HG03521 (cell line): ENCODE measurements around the gene TAS1R1.
"Not testable (repeated sequence)": the region's sequence is repeated elsewhere in the genome, so short reads cannot be mapped to it uniquely, and the experiment has no call there.

Experiments used
- ATAC-seq: cut with Tn5 transposase; IDR thresholded peaks from one replicate; pipeline ENCODE4 v1.9.1; 2021; ENCODE audit warnings: mild to moderate bottlenecking, moderate library complexity; ENCODE audit not compliant: unreplicated experiment

TAS1R1 gene

GRCh38 chr1:6587261-6588005, 32.3 kb downstream of the TAS1R1 start:
- no peak for ATAC-seq

- ATAC-seq, result no peak
Observed at GRCh38 chr1:6588128-6588892, 33.2 kb downstream of the TAS1R1 start.

GRCh38 chr1:6588893-6589520, 33.9 kb downstream of the TAS1R1 start:
- no peak for ATAC-seq

- no peak for ATAC-seq
Observed at GRCh38 chr1:6590046-6590445, 34.9 kb downstream of the TAS1R1 start.

- no peak for ATAC-seq
Observed at GRCh38 chr1:6591222-6591621, 36.1 kb downstream of the TAS1R1 start.

GRCh38 chr1:6591644-6592043, 36.5 kb downstream of the TAS1R1 start:
- no peak for ATAC-seq

- no peak for ATAC-seq
Observed at GRCh38 chr1:6592441-6592840, 37.3 kb downstream of the TAS1R1 start.

- no peak for ATAC-seq
Observed at GRCh38 chr1:6592865-6593593, 37.9 kb downstream of the TAS1R1 start.

- no peak for ATAC-seq
Observed at GRCh38 chr1:6593810-6594209, 38.7 kb downstream of the TAS1R1 start.

- no peak for ATAC-seq
Observed at GRCh38 chr1:6594977-6595740, 40.1 kb downstream of the TAS1R1 start.

- no peak for ATAC-seq
Observed at GRCh38 chr1:6596351-6596750, 41.2 kb downstream of the TAS1R1 start.

GRCh38 chr1:6596886-6597776, 42.0 kb downstream of the TAS1R1 start:
- ATAC-seq, result no peak

- ATAC-seq, result no peak
Observed at GRCh38 chr1:6597777-6598131, 42.6 kb downstream of the TAS1R1 start.

- ATAC-seq, result no peak
Observed at GRCh38 chr1:6599141-6599975, 44.3 kb downstream of the TAS1R1 start.

GRCh38 chr1:6599991-6600390, 44.9 kb downstream of the TAS1R1 start:
- not testable (repeated sequence) for ATAC-seq

GRCh38 chr1:6600410-6601048, 45.4 kb downstream of the TAS1R1 start:
- no peak for ATAC-seq

- no peak for ATAC-seq
Observed at GRCh38 chr1:6601049-6601922, 46.2 kb downstream of the TAS1R1 start.
